Measurements from ENCODE around the gene LHFPL6. TPM values are rescaled to one million over a fixed set of nuclear protein-coding genes. Genes with fewer than 3 reads are reported as not detected.
A peak's percentile ranks its signal among the peaks of the same experiment; 100 is the strongest.

LHFPL6 gene
- 21.6 and 22.3 TPM in 2 replicates for polyA plus RNA-seq (2013)

- Histone ChIP-seq H3K4me3 (ENCODE audit: low read depth, low read length) (peak within 1 kb of the TSS; percentile 88), H4K91ac (ENCODE audit: low read depth, low read length) (peak within 1 kb of the TSS; percentile 66), H4K8ac (ENCODE audit: low read depth, low read length) (peak within 1 kb of the TSS; percentile 67), H3K14ac (ENCODE audit: low read length) (peak within 1 kb of the TSS; percentile 65), H3K79me1 (ENCODE audit: low read length) (peaks cover 13% of the 10 kb centered on the region), H2AFZ (ENCODE audit: insufficient read depth, low read length, poor library complexity) (peak within 1 kb of the TSS; percentile 97), H3K4ac (ENCODE audit: low read depth, low read length) (peak within 1 kb of the TSS; percentile 81), H3K27ac (ENCODE audit: low read depth, low read length) (peak within 1 kb of the TSS; percentile 46), H3K79me2 (ENCODE audit: control insufficient read depth, insufficient read depth, low read length, poor library complexity) (peaks cover 8% of the 10 kb centered on the region), H3K9me3 (ENCODE audit: insufficient read depth, low read depth, low read length) (no peaks in the 10 kb centered on the region), H2AK5ac (ENCODE audit: low read length) (no peak within 1 kb of the TSS), H3K18ac (ENCODE audit: low read length) (peak within 1 kb of the TSS; percentile 82), H2BK5ac (ENCODE audit: low read depth, low read length, poor library complexity) (peak within 1 kb of the TSS; percentile 90), H3K23ac (ENCODE audit: low read length) (no peak within 1 kb of the TSS), H3K36me3 (ENCODE audit: control insufficient read depth in 1 of 2, insufficient read depth in 2 of 2, low read length in 2 of 2) (peaks cover 0 to 2% of the 10 kb centered on the region in 2 experiments), H3K27me3 (ENCODE audit: insufficient read depth, low read length) (no peaks in the 10 kb centered on the region), H3K4me1 (ENCODE audit: control insufficient read depth in 1 of 2, insufficient read depth in 2 of 2, low read length in 2 of 2) (peaks cover 3% of the 10 kb centered on the region in 2 experiments), H2BK120ac (ENCODE audit: insufficient read depth, low read length, poor library complexity) (peak within 1 kb of the TSS; percentile 47), H4K12ac (ENCODE audit: low read depth, low read length) (peak within 1 kb of the TSS; percentile 47), H3K9ac (ENCODE audit: low read length) (peak within 1 kb of the TSS; percentile 81), H2BK12ac (ENCODE audit: low read length) (peak within 1 kb of the TSS; percentile 61), H3K4me2 (ENCODE audit: low read length) (peak within 1 kb of the TSS; percentile 98)
- WGBS (ENCODE audit: extremely low coverage, insufficient coverage, insufficient read length) = no CpG with 5 or more reads among the region's 73 CpGs
- DNase-seq = peak; percentile 84 to 86
These were observed at the start of gene LHFPL6 for GRCh38 chr13:39602614-39603366. Gene LHFPL6 (minus strand): TSS chr13:39603193.

- H3K79me1 ChIP-seq (ENCODE audit: low read length) = no peaks in the 10 kb centered on the region
- H3K79me2 ChIP-seq (ENCODE audit: control insufficient read depth, insufficient read depth, low read length, poor library complexity) = no peaks in the 10 kb centered on the region
- H4K91ac ChIP-seq (ENCODE audit: low read depth, low read length) = no peak overlapping the region
- 100% methylated on average over 3 of the region's 4 CpGs for WGBS (ENCODE audit: extremely low coverage, insufficient coverage, insufficient read length)
- no peak overlapping the region for H2BK120ac ChIP-seq (ENCODE audit: insufficient read depth, low read length, poor library complexity)
- H3K18ac ChIP-seq (ENCODE audit: low read length) = no peak overlapping the region
- no peak overlapping the region for H2BK12ac ChIP-seq (ENCODE audit: low read length)
- H4K12ac ChIP-seq (ENCODE audit: low read depth, low read length) = no peak overlapping the region
- H3K4me3 ChIP-seq (ENCODE audit: low read depth, low read length) = no peak overlapping the region
- no peak overlapping the region for H3K9ac ChIP-seq (ENCODE audit: low read length)
- H2BK5ac ChIP-seq (ENCODE audit: low read depth, low read length, poor library complexity) = no peak overlapping the region
- no peaks in the 10 kb centered on the region for H3K27me3 ChIP-seq (ENCODE audit: insufficient read depth, low read length)
- no peak overlapping the region for H4K8ac ChIP-seq (ENCODE audit: low read depth, low read length)
- H3K4me1 ChIP-seq (ENCODE audit: control insufficient read depth in 1 of 2, insufficient read depth in 2 of 2, low read length in 2 of 2) = no peaks in the 10 kb centered on the region
- H2AK5ac ChIP-seq (ENCODE audit: low read length) = no peak overlapping the region
- H3K4ac ChIP-seq (ENCODE audit: low read depth, low read length) = no peak overlapping the region
- no peak overlapping the region for H3K14ac ChIP-seq (ENCODE audit: low read length)
- no peak overlapping the region for H3K27ac ChIP-seq (ENCODE audit: low read depth, low read length)
- no peak overlapping the region for H3K4me2 ChIP-seq (ENCODE audit: low read length)
- no peak overlapping the region for H2AFZ ChIP-seq (ENCODE audit: insufficient read depth, low read length, poor library complexity)
- H3K23ac ChIP-seq (ENCODE audit: low read length) = no peak overlapping the region
- no peaks in the 10 kb centered on the region for H3K9me3 ChIP-seq (ENCODE audit: insufficient read depth, low read depth, low read length)
- no peaks in the 10 kb centered on the region for H3K36me3 ChIP-seq (ENCODE audit: control insufficient read depth in 1 of 2, insufficient read depth in 2 of 2, low read length in 2 of 2)
- no peak for DNase-seq
These were observed 43.1 kb upstream of the LHFPL6 start for GRCh38 chr13:39646122-39646521.

GRCh38 chr13:39641645-39642044 lies 38.7 kb upstream of the LHFPL6 start:
- H4K12ac ChIP-seq (ENCODE audit: low read depth, low read length) = no peak overlapping the region
- H3K9ac ChIP-seq (ENCODE audit: low read length) = no peak overlapping the region
- H3K27me3 ChIP-seq (ENCODE audit: insufficient read depth, low read length) = no peaks in the 10 kb centered on the region
- no peak overlapping the region for H2AFZ ChIP-seq (ENCODE audit: insufficient read depth, low read length, poor library complexity)
- H3K79me1 ChIP-seq (ENCODE audit: low read length) = no peaks in the 10 kb centered on the region
- no peak overlapping the region for H3K4ac ChIP-seq (ENCODE audit: low read depth, low read length)
- H3K27ac ChIP-seq (ENCODE audit: low read depth, low read length) = no peak overlapping the region
- no peaks in the 10 kb centered on the region for H3K9me3 ChIP-seq (ENCODE audit: insufficient read depth, low read depth, low read length)
- no peak overlapping the region for H3K14ac ChIP-seq (ENCODE audit: low read length)
- H3K36me3 ChIP-seq (ENCODE audit: control insufficient read depth in 1 of 2, insufficient read depth in 2 of 2, low read length in 2 of 2) = no peaks in the 10 kb centered on the region
- no peak overlapping the region for H2AK5ac ChIP-seq (ENCODE audit: low read length)
- H4K8ac ChIP-seq (ENCODE audit: low read depth, low read length) = no peak overlapping the region
- H4K91ac ChIP-seq (ENCODE audit: low read depth, low read length) = no peak overlapping the region
- H3K4me3 ChIP-seq (ENCODE audit: low read depth, low read length) = no peak overlapping the region
- no CpG with 5 or more reads among the region's 1 CpG for WGBS (ENCODE audit: extremely low coverage, insufficient coverage, insufficient read length)
- DNase-seq = no peak
- H2BK5ac ChIP-seq (ENCODE audit: low read depth, low read length, poor library complexity) = no peak overlapping the region
- no peaks in the 10 kb centered on the region for H3K4me1 ChIP-seq (ENCODE audit: control insufficient read depth in 1 of 2, insufficient read depth in 2 of 2, low read length in 2 of 2)
- no peak overlapping the region for H2BK120ac ChIP-seq (ENCODE audit: insufficient read depth, low read length, poor library complexity)
- H3K18ac ChIP-seq (ENCODE audit: low read length) = no peak overlapping the region
- no peak overlapping the region for H2BK12ac ChIP-seq (ENCODE audit: low read length)
- no peaks in the 10 kb centered on the region for H3K79me2 ChIP-seq (ENCODE audit: control insufficient read depth, insufficient read depth, low read length, poor library complexity)
- H3K23ac ChIP-seq (ENCODE audit: low read length) = no peak overlapping the region
- no peak overlapping the region for H3K4me2 ChIP-seq (ENCODE audit: low read length)

GRCh38 chr13:39637890-39638289 lies 34.9 kb upstream of the LHFPL6 start:
- no peaks in the 10 kb centered on the region for H3K79me1 ChIP-seq (ENCODE audit: low read length)
- no peaks in the 10 kb centered on the region for H3K79me2 ChIP-seq (ENCODE audit: control insufficient read depth, insufficient read depth, low read length, poor library complexity)
- no peak for DNase-seq
- no peaks in the 10 kb centered on the region for H3K9me3 ChIP-seq (ENCODE audit: insufficient read depth, low read depth, low read length)
- H2BK5ac ChIP-seq (ENCODE audit: low read depth, low read length, poor library complexity) = no peak overlapping the region
- H2BK12ac ChIP-seq (ENCODE audit: low read length) = no peak overlapping the region
- H3K4me2 ChIP-seq (ENCODE audit: low read length) = no peak overlapping the region
- H4K12ac ChIP-seq (ENCODE audit: low read depth, low read length) = no peak overlapping the region
- H3K18ac ChIP-seq (ENCODE audit: low read length) = no peak overlapping the region
- H4K91ac ChIP-seq (ENCODE audit: low read depth, low read length) = no peak overlapping the region
- H3K4me3 ChIP-seq (ENCODE audit: low read depth, low read length) = no peak overlapping the region
- H3K36me3 ChIP-seq (ENCODE audit: control insufficient read depth in 1 of 2, insufficient read depth in 2 of 2, low read length in 2 of 2) = no peaks in the 10 kb centered on the region
- H3K27me3 ChIP-seq (ENCODE audit: insufficient read depth, low read length) = no peaks in the 10 kb centered on the region
- H2BK120ac ChIP-seq (ENCODE audit: insufficient read depth, low read length, poor library complexity) = no peak overlapping the region
- H3K27ac ChIP-seq (ENCODE audit: low read depth, low read length) = no peak overlapping the region
- no peak overlapping the region for H3K9ac ChIP-seq (ENCODE audit: low read length)
- H4K8ac ChIP-seq (ENCODE audit: low read depth, low read length) = no peak overlapping the region
- H3K14ac ChIP-seq (ENCODE audit: low read length) = no peak overlapping the region
- WGBS (ENCODE audit: extremely low coverage, insufficient coverage, insufficient read length) = no CpG with 5 or more reads among the region's 3 CpGs
- no peak overlapping the region for H3K23ac ChIP-seq (ENCODE audit: low read length)
- no peak overlapping the region for H2AFZ ChIP-seq (ENCODE audit: insufficient read depth, low read length, poor library complexity)
- H3K4me1 ChIP-seq (ENCODE audit: control insufficient read depth in 1 of 2, insufficient read depth in 2 of 2, low read length in 2 of 2) = no peaks in the 10 kb centered on the region
- H3K4ac ChIP-seq (ENCODE audit: low read depth, low read length) = no peak overlapping the region
- H2AK5ac ChIP-seq (ENCODE audit: low read length) = no peak overlapping the region

Data from trophoblast cell (in vitro differentiated cells and primary cell).